HL-60 (cell line): ENCODE measurements around the gene MBD3.

Source experiments
- CTCF ChIP-seq: IDR thresholded peaks from one replicate; pipeline ENCODE4 v1.5.1; 2011; ENCODE audit warnings: low read length, control low read depth, inconsistent platforms; ENCODE audit not compliant: insufficient read depth
- GABPA ChIP-seq: IDR thresholded peaks from 2 replicates; pipeline ENCODE4 v1.6.1; 2012; ENCODE audit warnings: low read depth
- POLR2AphosphoS5 ChIP-seq: IDR thresholded peaks from 2 replicates; pipeline ENCODE4 v1.6.1; 2012; ENCODE audit warnings: low read depth
- REST ChIP-seq: IDR thresholded peaks from 2 replicates; pipeline ENCODE4 v1.6.1; 2012; ENCODE audit warnings: low read depth; ENCODE audit not compliant: insufficient replicate concordance
- SPI1 ChIP-seq: IDR thresholded peaks from 2 replicates; pipeline ENCODE4 v1.6.1; 2012; ENCODE audit warnings: low read depth, mild to moderate bottlenecking, borderline replicate concordance

- TF ChIP-seq CTCF (no peak), POLR2AphosphoS5 (no peak), REST (no peak), SPI1 (no peak), GABPA (no peak)
Measured at GRCh38 chr19:1630811-1631210, 38.1 kb upstream of the MBD3 start.
